ENCODE results near the gene PNPLA1. TPM values are rescaled to one million over a fixed set of nuclear protein-coding genes. Genes with fewer than 3 reads are reported as not detected.

Gene PNPLA1
- total RNA-seq, 4 donors from 2014 or later, result not detected

- H3K27me3 ChIP-seq, result peaks cover 0 to 7% (median 0%) of the 10 kb centered on the region in 3 donors
- peaks cover 8 to 10% of the 10 kb centered on the region in 2 donors for H3K4me1 ChIP-seq
- in situ Hi-C loops (cut with MboI; ENCODE audit: low sequenced_read_pairs in 4 of 4), result loop anchor here in 1 of 4 donors (25.0 kb wide), 1 partner anchor 244 kb away; no protein-coding TSS in a partner anchor
- ATAC-seq, result no peak
- no peaks in the 10 kb centered on the region for H3K9me3 ChIP-seq
- H3K36me3 ChIP-seq, result no peaks in the 10 kb centered on the region
- intact Hi-C loops (cut with DNase I; ENCODE audit: low total_unique reads), result no loop called here
- no peak for TF ChIP-seq POLR2A (IDR thresholded peaks at IDR 0.05)
- no peak for DNase-seq
- H3K27ac ChIP-seq, result no peak overlapping the region
- no peak overlapping the region for H3K4me3 ChIP-seq
These were observed 86.0 kb downstream of the PNPLA1 start for GRCh38 chr6:36355819-36356218.

GRCh38 chr6:36357872-36358225 lies 88.0 kb downstream of the PNPLA1 start:
- no peaks in the 10 kb centered on the region for H3K36me3 ChIP-seq
- TF ChIP-seq CTCF (IDR thresholded peaks at IDR 0.05 in 4 of 5, conservative IDR thresholded peaks at IDR 0.05 in 1 of 5) (no peak), POLR2A (IDR thresholded peaks at IDR 0.05) (no peak)
- intact Hi-C loops (cut with DNase I; ENCODE audit: low total_unique reads) (no loop called here), in situ Hi-C loops (cut with MboI; ENCODE audit: low sequenced_read_pairs in 4 of 4) (loop anchor here in 1 of 4 donors (25.0 kb wide), 1 partner anchor 246 kb away; no protein-coding TSS in a partner anchor)
- H3K4me1 ChIP-seq, result peaks cover 8 to 10% of the 10 kb centered on the region in 2 donors
- H3K4me3 ChIP-seq, result no peak overlapping the region
- H3K27ac ChIP-seq, result no peak overlapping the region
- no peak for ATAC-seq
- peaks cover 0 to 5% (median 0%) of the 10 kb centered on the region in 3 donors for H3K27me3 ChIP-seq
- DNase-seq, result no peak
- H3K9me3 ChIP-seq, result no peaks in the 10 kb centered on the region

Other genes with a start within 250 kb of the PNPLA1 start
- under 1 TPM in 1 of 4 donors, not detected in 3; 0.11 TPM for gene SLC26A8, start 245.4 kb upstream of the PNPLA1 start, total RNA-seq
- gene MAPK14, start 242.3 kb upstream of the PNPLA1 start, total RNA-seq, result 10 to 100 TPM; 37.6 to 42.4 (median 40.2) TPM
- under 1 TPM; 0.29 to 0.82 (median 0.64) TPM for gene MAPK13, start 139.5 kb upstream of the PNPLA1 start, total RNA-seq
- gene BRPF3, start 73.3 kb upstream of the PNPLA1 start, total RNA-seq, result 10 to 100 TPM; 14.9 to 35.5 (median 28.2) TPM
- gene BNIP5, start 66.8 kb downstream of the PNPLA1 start, total RNA-seq, result not detected
- gene ETV7, start 117.6 kb downstream of the PNPLA1 start, total RNA-seq, result not detected
- not detected for gene PXT1, start 172.8 kb downstream of the PNPLA1 start, total RNA-seq
- 10 to 100 TPM; 28.7 to 39.7 (median 32.9) TPM for gene KCTD20, start 172.9 kb downstream of the PNPLA1 start, total RNA-seq

Data from gastrocnemius medialis (tissue), 4 donors.